Epidermal melanocyte (primary cell): Measurements from ENCODE around the gene CD3G.
A peak's percentile ranks its signal among the peaks of the same experiment; 100 is the strongest.

Experiments
- DNase-seq: peaks from one replicate; pipeline ENCODE4 v3.0.0; 2011; ENCODE audit warnings: low spot score; ENCODE audit not compliant: insufficient read length

Gene CD3G

DNA sequence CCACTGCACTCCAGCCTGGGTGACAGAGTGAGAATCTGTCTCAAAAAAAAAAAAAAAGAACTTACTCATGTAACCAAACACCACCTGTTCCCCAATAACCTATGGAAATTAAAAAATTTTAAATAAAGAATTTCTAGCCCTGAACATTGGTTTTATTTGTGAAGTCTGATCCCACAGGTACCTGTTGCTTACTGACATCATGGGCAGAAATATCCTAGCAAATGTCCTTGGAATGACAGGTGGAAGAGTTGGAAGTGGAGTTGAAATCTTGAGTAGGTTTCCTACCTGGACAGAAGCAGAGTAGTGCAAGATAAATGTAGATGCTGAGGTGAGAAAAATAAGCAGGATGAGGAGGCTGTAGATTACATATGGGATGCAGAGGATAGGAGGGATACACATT is 18.9 kb upstream of the CD3G start:
- DNase-seq, result no peak

- DNase-seq, result no peak
Measured at GRCh38 chr11:118328745-118329144, 15.4 kb upstream of the CD3G start.

- no peak for DNase-seq
Measured at GRCh38 chr11:118334745-118335144, 9.4 kb upstream of the CD3G start.

DNA sequence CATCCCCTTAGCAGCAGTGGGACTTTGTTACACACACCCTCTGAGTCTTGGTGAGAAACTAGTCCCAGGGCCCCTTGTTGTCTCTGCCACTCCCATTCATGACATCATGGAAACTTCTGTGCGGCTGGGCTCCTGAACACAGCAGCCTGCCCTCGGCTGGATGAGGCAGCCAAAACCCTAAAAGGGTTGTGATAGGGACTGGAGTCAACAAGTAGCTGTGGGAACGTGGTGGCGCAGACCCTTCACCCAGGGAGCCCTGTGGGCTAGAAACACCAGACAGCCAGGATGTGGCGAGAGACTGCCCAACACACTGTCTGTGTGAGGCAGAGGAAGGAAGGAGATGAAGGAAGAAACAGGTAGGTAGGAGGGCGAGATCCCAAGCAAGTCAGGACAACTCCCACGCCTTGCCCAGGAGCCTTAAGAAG is 5.5 kb upstream of the CD3G start:
- DNase-seq, result no peak

DNA sequence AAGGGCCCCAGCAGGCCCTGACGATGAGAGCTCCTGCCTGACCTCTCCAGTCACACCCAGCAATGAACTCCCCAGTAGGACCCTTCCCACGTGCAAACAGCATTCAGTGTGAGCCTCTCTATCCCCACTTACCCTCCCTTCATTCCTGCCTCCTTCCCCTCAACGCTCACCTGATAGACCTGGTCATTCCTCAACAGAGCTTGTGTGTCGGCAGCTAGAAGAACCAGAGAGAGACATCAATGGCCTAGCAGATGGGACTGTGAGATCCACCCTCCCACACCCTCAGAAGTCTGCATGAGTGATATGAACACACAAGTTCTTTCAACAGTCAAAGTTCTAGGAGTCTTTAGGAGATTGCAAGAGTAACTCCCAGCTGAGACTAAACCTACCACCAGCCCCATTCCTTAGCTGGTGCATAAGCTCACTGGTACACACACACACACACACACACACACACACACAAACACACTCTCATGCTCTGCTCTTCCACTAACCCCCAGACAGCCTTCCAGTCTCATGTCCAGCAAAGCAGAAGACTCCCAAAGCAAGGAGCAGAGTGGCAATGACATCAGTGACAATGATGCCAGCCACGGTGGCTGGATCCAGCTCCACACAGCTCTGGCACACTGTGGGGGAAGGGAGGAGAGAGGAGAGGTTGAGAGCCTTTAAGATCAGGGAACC is 4.7 kb upstream of the CD3G start:
- no peak for DNase-seq

DNA sequence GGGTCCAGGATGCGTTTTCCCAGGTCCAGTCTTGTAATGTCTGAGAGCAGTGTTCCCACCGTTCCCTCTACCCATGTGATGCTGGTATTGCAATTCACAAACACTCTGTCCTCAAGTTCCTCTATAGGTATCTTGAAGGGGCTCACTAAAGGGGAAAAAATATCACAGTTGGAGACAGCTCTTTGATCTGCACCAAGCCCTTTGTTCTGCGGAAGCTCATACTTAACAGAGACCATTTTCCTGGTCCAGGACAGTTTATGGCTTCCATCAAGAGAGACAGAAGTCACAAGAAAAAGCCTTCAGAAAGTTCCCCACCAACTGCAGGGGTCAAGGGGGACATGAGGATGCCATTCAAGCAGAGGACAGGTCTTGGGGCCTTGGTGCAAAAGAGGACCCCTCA is 3.7 kb upstream of the CD3G start:
- no peak for DNase-seq

DNA sequence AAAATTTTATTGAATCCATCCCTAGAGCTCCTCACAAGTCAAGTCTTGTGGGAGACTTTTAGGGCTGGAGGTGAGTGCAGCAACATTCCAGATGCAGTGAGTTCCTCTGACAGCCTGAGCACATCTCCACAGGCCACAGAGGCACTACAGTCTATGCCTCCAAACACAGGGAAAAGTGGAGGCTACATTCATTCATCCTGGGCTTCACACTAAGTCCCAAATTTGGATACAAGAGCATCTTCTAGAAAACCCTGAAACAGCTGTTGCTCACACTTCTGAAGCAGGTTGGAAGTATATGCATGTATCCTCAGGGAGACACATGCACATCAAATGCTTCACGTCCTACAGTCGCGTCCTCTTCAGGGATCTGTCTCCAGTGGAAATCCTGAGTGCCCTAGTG is 2.9 kb upstream of the CD3G start:
- DNase-seq, result no peak

- DNase-seq, result no peak
Measured at GRCh38 chr11:118341815-118342489, 2.2 kb upstream of the CD3G start.

DNA sequence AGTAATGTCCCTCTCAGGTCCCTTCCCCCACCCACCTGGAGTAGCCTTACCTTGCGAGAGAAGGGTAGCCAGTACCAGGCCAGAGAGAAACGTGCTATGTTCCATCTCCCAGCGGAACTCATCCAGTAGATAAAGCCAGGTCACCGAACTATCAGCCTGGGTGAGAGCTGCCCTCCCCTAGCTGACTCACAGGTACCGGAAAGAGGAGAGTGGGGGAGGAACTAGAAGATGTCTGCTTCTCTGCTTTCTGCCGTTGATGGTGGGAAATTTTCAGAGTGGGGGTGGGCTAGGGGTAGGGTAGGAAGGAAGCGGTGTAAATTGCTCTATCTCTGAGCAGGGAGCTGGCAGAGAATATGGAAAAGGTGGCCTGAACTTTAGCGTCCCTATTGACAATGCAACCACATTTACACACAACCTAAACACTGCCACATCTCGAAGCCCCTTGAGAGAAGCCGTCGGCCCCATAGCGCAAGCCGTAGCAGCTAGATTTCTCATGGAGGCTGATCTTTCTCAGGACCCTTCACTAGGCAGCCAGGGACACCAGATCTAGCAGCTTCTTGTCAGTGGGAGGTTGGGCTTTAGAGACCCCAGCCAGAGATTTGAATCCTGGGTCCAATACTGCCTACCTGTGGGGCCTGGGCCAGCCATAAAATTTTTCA is 1.5 kb upstream of the CD3G start, which contains the start of gene CD3D:
TSS of gene CD3D (minus strand) at position 203 of the 659 bp plus-strand sequence. CDS start at position 105, 98 bp downstream.
- no peak for DNase-seq

DNA sequence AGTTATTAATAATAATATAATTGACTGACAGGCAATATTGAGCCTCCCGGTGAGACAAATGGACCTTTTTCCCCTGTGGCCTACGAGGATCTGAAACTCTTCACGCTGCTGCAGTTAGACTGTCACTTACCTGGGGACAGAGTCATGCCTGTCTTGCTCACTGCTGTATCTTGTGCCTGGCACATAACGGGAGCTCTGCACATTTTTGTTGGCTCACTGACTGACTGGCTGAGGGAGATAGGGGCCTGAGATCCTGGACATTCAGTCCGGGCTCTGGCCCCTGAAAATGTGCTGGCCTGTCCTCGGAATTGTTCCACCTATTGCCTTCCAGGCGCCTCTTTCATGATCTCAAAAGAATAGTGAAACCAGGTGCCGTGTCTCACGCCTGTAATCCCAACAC is 896 bp upstream of the CD3G start:
- DNase-seq, result no peak

- DNase-seq, result no peak
Measured at GRCh38 chr11:118349475-118349874, 5.3 kb downstream of the CD3G start.

- DNase-seq, result no peak
Measured at GRCh38 chr11:118353084-118353710, 9.1 kb downstream of the CD3G start.

- DNase-seq, result no peak
Measured at GRCh38 chr11:118358071-118358470, 13.9 kb downstream of the CD3G start.

DNA sequence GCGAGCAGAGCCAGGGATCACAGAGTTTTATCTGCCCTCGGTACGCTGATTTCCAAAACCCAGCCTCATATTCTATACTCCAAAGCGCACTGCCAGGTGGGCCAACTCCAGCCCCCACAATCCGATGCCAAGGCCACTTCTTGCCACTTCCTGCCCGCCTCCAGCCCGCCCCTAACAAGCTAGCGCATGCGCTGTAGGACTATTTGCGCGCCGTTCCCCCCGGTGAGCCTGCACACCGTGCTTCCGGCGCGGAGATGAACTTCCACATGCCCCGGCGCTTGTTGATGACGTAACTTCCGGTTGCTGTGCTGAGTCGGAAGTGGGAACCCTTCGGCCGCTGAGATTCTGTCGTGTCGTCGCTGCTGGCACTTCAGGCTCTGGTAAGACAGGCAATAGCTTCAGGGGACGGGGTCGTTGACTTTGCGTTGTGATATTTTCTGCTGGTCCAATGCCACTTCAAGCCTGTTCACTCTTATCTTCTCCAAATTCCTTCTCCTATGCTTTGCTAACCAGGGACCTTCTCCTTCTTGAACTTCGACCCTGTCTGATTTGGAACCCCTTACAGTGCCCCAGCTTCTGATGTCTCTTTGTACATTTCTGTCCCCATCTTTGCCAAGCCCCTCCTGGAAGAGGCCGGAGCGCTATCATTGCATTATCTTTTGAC is 15.3 kb downstream of the CD3G start, which contains the start of gene UBE4A:
TSS of gene UBE4A (plus strand) at position 306 of the 664 bp plus-strand sequence. CDS start 5,481 bp downstream, outside the sequence.
- DNase-seq, result peak; percentile 53

DNA sequence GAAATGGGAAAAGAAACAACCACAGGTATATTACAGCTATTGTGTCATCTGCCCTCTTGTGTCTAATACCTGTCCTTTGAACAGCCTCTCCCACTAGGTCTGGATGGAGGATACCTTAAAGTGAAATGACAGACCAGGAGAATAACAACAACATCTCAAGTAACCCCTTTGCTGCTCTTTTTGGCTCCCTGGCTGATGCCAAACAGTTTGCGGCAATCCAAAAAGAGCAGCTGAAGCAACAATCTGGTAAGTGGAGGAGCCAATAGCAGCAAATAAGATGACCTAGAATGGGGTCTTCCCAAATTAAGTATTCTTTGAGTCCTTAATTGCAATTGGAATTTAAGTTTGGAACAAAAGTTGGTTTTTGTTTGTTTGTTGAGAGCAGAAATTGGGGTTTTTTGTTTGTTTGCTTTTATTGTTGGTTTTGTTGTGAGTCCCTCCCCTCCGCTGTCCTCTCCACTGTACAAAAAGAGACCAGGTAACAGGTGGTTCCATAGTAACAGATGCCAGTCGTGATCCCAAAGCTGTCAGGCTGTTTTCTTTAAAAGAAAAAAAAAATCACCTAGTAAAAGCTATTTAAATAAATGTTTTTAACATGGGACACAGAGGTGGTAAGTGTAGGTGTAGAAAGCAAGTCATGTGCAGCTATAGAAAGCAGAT is 20.9 kb downstream of the CD3G start:
- DNase-seq, result no peak

GRCh38 chr11:118366287-118366686 is 22.1 kb downstream of the CD3G start:
- DNase-seq, result no peak

- no peak for DNase-seq
Measured at GRCh38 chr11:118370774-118371173, 26.6 kb downstream of the CD3G start.

DNA sequence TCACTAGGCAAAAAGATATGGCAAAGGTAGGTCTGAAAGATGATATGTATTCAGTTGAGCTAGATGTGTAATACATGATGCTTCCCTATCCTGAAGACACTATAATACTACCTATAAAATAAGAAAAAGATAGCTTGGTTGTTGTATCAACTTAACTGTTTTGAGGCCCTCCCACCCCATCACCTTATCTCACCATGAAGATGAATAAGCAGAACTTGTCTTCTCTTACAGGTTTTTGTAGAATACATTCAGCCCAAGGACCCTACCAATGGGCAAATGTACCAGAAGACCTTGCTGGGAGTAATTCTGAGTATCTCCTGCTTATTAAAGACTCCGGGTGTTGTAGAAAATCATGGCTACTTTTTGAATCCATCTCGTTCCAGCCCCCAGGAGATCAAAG is 29.1 kb downstream of the CD3G start:
- DNase-seq, result no peak

- DNase-seq, result no peak
Measured at GRCh38 chr11:118373871-118374270, 29.7 kb downstream of the CD3G start.

GRCh38 chr11:118374729-118375128 is 30.6 kb downstream of the CD3G start:
- DNase-seq, result no peak

DNA sequence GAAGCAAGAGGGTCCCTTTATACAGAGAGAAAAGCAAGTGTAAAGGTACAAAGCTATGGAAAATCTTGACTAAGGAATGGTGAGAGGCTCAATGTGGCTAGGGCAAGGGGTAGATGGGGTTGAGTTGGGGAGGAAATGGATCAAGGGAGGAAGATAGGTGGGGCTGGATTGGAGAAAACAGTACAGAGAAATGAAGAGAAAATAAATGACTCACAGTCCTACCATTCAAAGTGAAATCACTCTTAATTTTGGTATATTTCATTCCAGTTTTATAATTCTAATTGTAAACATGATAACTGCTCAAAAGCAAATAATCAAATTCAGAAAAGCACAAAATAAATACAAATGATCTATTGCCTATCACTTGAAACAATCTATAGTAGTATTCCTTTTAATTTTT is 31.8 kb downstream of the CD3G start:
- DNase-seq, result no peak
